Trophoblast cell (in vitro differentiated cells and primary cell): ENCODE measurements around the gene SNAP25.

ENCODE experiments used
- DNase-seq, 2 donors: peaks; one replicate each; pipeline ENCODE4 v3.0.0-alpha.2; 2016
- H2AFZ ChIP-seq: 2 replicates; pipeline ENCODE4 v1.6.1; 2013; ENCODE audit warnings: low read length, moderate library complexity, mild to moderate bottlenecking; ENCODE audit not compliant: insufficient read depth, poor library complexity
- H2AK5ac ChIP-seq: 2 replicates; pipeline ENCODE4 v1.6.1; 2013; ENCODE audit warnings: mild to moderate bottlenecking, low read length
- H2BK120ac ChIP-seq: 2 replicates; pipeline ENCODE4 v1.6.1; 2013; ENCODE audit warnings: low read length, mild to moderate bottlenecking, moderate library complexity; ENCODE audit not compliant: insufficient read depth, poor library complexity
- H2BK12ac ChIP-seq: 2 replicates; pipeline ENCODE4 v1.6.1; 2013; ENCODE audit warnings: mild to moderate bottlenecking, low read length, moderate library complexity
- H2BK5ac ChIP-seq: 2 replicates; pipeline ENCODE4 v1.6.1; 2013; ENCODE audit warnings: low read length, low read depth, moderate library complexity, mild to moderate bottlenecking; ENCODE audit not compliant: poor library complexity
- H3K14ac ChIP-seq: 2 replicates; pipeline ENCODE4 v1.6.1; 2013; ENCODE audit warnings: mild to moderate bottlenecking, low read length
- H3K18ac ChIP-seq: 2 replicates; pipeline ENCODE4 v1.6.1; 2013; ENCODE audit warnings: mild to moderate bottlenecking, low read length
- H3K23ac ChIP-seq: 2 replicates; pipeline ENCODE4 v1.6.1; 2013; ENCODE audit warnings: low read length
- H3K27ac ChIP-seq: 2 replicates; pipeline ENCODE4 v1.5.1; 2013; ENCODE audit warnings: low read depth, mild to moderate bottlenecking, inconsistent platforms, low read length, moderate library complexity
- H3K27me3 ChIP-seq: 2 replicates; pipeline ENCODE4 v1.6.1; 2013; ENCODE audit warnings: inconsistent platforms, mild to moderate bottlenecking, low read length, moderate library complexity; ENCODE audit not compliant: insufficient read depth
- H3K36me3 ChIP-seq, 2 experiments: 1 replicate in 1 of 2; 2 replicates in 1 of 2; pipeline ENCODE4 v1.6.1; 2013; ENCODE audit warnings: low read length in 2 of 2, mild to moderate bottlenecking in 2 of 2, moderate library complexity in 1 of 2; ENCODE audit not compliant: insufficient read depth in 2 of 2, control insufficient read depth in 1 of 2
- H3K4ac ChIP-seq: 2 replicates; pipeline ENCODE4 v1.6.1; 2013; ENCODE audit warnings: low read depth, mild to moderate bottlenecking, low read length, moderate library complexity
- H3K4me1 ChIP-seq, 2 experiments: 1 replicate in 1 of 2; 2 replicates in 1 of 2; pipeline ENCODE4 v1.6.1; 2013; ENCODE audit warnings: low read length in 2 of 2, mild to moderate bottlenecking in 2 of 2, moderate library complexity in 1 of 2; ENCODE audit not compliant: insufficient read depth in 2 of 2, control insufficient read depth in 1 of 2
- H3K4me2 ChIP-seq: 2 replicates; pipeline ENCODE4 v1.6.1; 2013; ENCODE audit warnings: inconsistent platforms, mild to moderate bottlenecking, low read length, moderate library complexity
- H3K4me3 ChIP-seq: 2 replicates; pipeline ENCODE4 v1.5.1; 2013; ENCODE audit warnings: mild to moderate bottlenecking, low read depth, low read length, inconsistent platforms
- H3K79me1 ChIP-seq: one replicate; pipeline ENCODE4 v1.6.1; 2013; ENCODE audit warnings: low read length
- H3K79me2 ChIP-seq: 2 replicates; pipeline ENCODE4 v1.6.1; 2013; ENCODE audit warnings: low read length, mild to moderate bottlenecking; ENCODE audit not compliant: control insufficient read depth, insufficient read depth, poor library complexity
- H3K9ac ChIP-seq: 2 replicates; pipeline ENCODE4 v1.6.1; 2013; ENCODE audit warnings: mild to moderate bottlenecking, low read length
- H3K9me3 ChIP-seq: 2 replicates; pipeline ENCODE4 v1.6.1; 2013; ENCODE audit warnings: low read depth, mild to moderate bottlenecking, control low read depth, inconsistent platforms, low read length; ENCODE audit not compliant: insufficient read depth
- H4K12ac ChIP-seq: 2 replicates; pipeline ENCODE4 v1.6.1; 2013; ENCODE audit warnings: low read depth, mild to moderate bottlenecking, low read length, moderate library complexity
- H4K8ac ChIP-seq: 2 replicates; pipeline ENCODE4 v1.6.1; 2013; ENCODE audit warnings: low read depth, mild to moderate bottlenecking, low read length, moderate library complexity
- H4K91ac ChIP-seq: one replicate; pipeline ENCODE4 v1.6.1; 2013; ENCODE audit warnings: low read depth, mild to moderate bottlenecking, low read length, moderate library complexity
- WGBS: extraction: QIAGEN DNeasy Blood & Tissue Kit; methylation state at CpG from one replicate; pipeline ENCODE4 v1.1.7; 2013; ENCODE audit warnings: missing lambda C conversion rate; ENCODE audit not compliant: insufficient read length, insufficient coverage; ENCODE audit errors: extremely low coverage; 5-methylcytosine and 5-hydroxymethylcytosine counted together

The SNAP25 gene

GRCh38 chr20:10201321-10201870 lies 17.2 kb upstream of the SNAP25 start:
- H3K4me2 ChIP-seq, result no peak overlapping the region
- H3K4me3 ChIP-seq, result no peak overlapping the region
- H3K4ac ChIP-seq, result no peak overlapping the region
- H2BK120ac ChIP-seq, result no peak overlapping the region
- H2BK5ac ChIP-seq, result no peak overlapping the region
- no peak overlapping the region for H3K23ac ChIP-seq
- H3K79me2 ChIP-seq, result no peaks in the 10 kb centered on the region
- no peak overlapping the region for H4K8ac ChIP-seq
- no peak overlapping the region for H3K18ac ChIP-seq
- H3K9me3 ChIP-seq, result no peaks in the 10 kb centered on the region
- H4K91ac ChIP-seq, result no peak overlapping the region
- no peaks in the 10 kb centered on the region for H3K4me1 ChIP-seq
- no CpG with 5 or more reads among the region's 3 CpGs for whole genome bisulfite sequencing
- H4K12ac ChIP-seq, result no peak overlapping the region
- no peak for DNase-seq
- H3K27ac ChIP-seq, result no peak overlapping the region
- no peak overlapping the region for H2AK5ac ChIP-seq
- no peaks in the 10 kb centered on the region for H3K36me3 ChIP-seq
- no peaks in the 10 kb centered on the region for H3K79me1 ChIP-seq
- H2AFZ ChIP-seq, result no peak overlapping the region
- H3K9ac ChIP-seq, result no peak overlapping the region
- no peaks in the 10 kb centered on the region for H3K27me3 ChIP-seq
- H2BK12ac ChIP-seq, result no peak overlapping the region
- no peak overlapping the region for H3K14ac ChIP-seq

GRCh38 chr20:10209091-10209490 lies 9.5 kb upstream of the SNAP25 start:
- no peak for DNase-seq
- Histone ChIP-seq H4K8ac (no peak overlapping the region), H3K79me1 (no peaks in the 10 kb centered on the region), H3K23ac (no peak overlapping the region), H2BK120ac (no peak overlapping the region), H3K14ac (no peak overlapping the region), H3K4me3 (no peak overlapping the region), H3K9ac (no peak overlapping the region), H4K91ac (no peak overlapping the region), H3K4me1 (no peaks in the 10 kb centered on the region), H3K18ac (no peak overlapping the region), H2AK5ac (no peak overlapping the region), H4K12ac (no peak overlapping the region), H3K4me2 (no peak overlapping the region), H3K27me3 (no peaks in the 10 kb centered on the region), H3K9me3 (no peaks in the 10 kb centered on the region), H3K4ac (no peak overlapping the region), H3K36me3 (no peaks in the 10 kb centered on the region), H3K27ac (no peak overlapping the region), H2BK12ac (no peak overlapping the region), H2BK5ac (no peak overlapping the region), H3K79me2 (no peaks in the 10 kb centered on the region), H2AFZ (no peak overlapping the region)
- no CpG with 5 or more reads among the region's 1 CpG for WGBS

- Histone ChIP-seq H4K91ac (no peak overlapping the region), H2BK120ac (no peak overlapping the region), H3K23ac (no peak overlapping the region), H3K27ac (no peak overlapping the region), H2AFZ (no peak overlapping the region), H3K79me2 (no peaks in the 10 kb centered on the region), H3K4me3 (no peak overlapping the region), H3K14ac (no peak overlapping the region), H2BK5ac (no peak overlapping the region), H3K4ac (no peak overlapping the region), H2AK5ac (no peak overlapping the region), H3K27me3 (peaks cover 4% of the 10 kb centered on the region), H3K9me3 (no peaks in the 10 kb centered on the region), H3K4me2 (no peak overlapping the region), H3K36me3 (no peaks in the 10 kb centered on the region), H4K8ac (no peak overlapping the region), H3K79me1 (peaks cover 2% of the 10 kb centered on the region), H3K18ac (no peak overlapping the region), H2BK12ac (no peak overlapping the region), H4K12ac (no peak overlapping the region), H3K4me1 (peaks cover 3 to 8% of the 10 kb centered on the region in 2 experiments), H3K9ac (no peak overlapping the region)
- DNase-seq, result no peak
- no CpG with 5 or more reads among the region's 2 CpGs for WGBS
These were observed 5.1 kb upstream of the SNAP25 start for GRCh38 chr20:10213526-10213925.

- H2BK120ac ChIP-seq, result no peak overlapping the region
- no peak overlapping the region for H3K9ac ChIP-seq
- peaks cover 3 to 13% of the 10 kb centered on the region in 2 experiments for H3K4me1 ChIP-seq
- H3K79me1 ChIP-seq, result peaks cover 2% of the 10 kb centered on the region
- H2AFZ ChIP-seq, result no peak overlapping the region
- peaks cover 4% of the 10 kb centered on the region for H3K27me3 ChIP-seq
- H3K36me3 ChIP-seq, result no peaks in the 10 kb centered on the region
- H3K79me2 ChIP-seq, result no peaks in the 10 kb centered on the region
- DNase-seq, result no peak
- H3K9me3 ChIP-seq, result no peaks in the 10 kb centered on the region
- H2BK12ac ChIP-seq, result no peak overlapping the region
- H4K91ac ChIP-seq, result no peak overlapping the region
- no peak overlapping the region for H3K27ac ChIP-seq
- WGBS, result no CpG with 5 or more reads among the region's 4 CpGs
- no peak overlapping the region for H3K14ac ChIP-seq
- no peak overlapping the region for H3K4me2 ChIP-seq
- no peak overlapping the region for H2BK5ac ChIP-seq
- H3K18ac ChIP-seq, result no peak overlapping the region
- no peak overlapping the region for H2AK5ac ChIP-seq
- no peak overlapping the region for H4K12ac ChIP-seq
- H3K23ac ChIP-seq, result no peak overlapping the region
- H3K4me3 ChIP-seq, result no peak overlapping the region
- no peak overlapping the region for H4K8ac ChIP-seq
- H3K4ac ChIP-seq, result no peak overlapping the region
These were observed 2.4 kb upstream of the SNAP25 start for GRCh38 chr20:10216146-10216791.
